Activated CD4-positive, alpha-beta T cell treated with anti-CD3 and anti-CD28 coated beads, Interleukin-2, Interleukin-6, amounts not matched to agents 100 ng/mL and 50 ng/mL, durations not matched to agents 16 hours and 8 hours (primary cell): ENCODE data around the gene HOXA9.

ENCODE experiments used
- DNase-seq: peaks from one replicate; pipeline ENCODE4 v3.0.0-alpha.2; 2020

Gene HOXA9

DNA sequence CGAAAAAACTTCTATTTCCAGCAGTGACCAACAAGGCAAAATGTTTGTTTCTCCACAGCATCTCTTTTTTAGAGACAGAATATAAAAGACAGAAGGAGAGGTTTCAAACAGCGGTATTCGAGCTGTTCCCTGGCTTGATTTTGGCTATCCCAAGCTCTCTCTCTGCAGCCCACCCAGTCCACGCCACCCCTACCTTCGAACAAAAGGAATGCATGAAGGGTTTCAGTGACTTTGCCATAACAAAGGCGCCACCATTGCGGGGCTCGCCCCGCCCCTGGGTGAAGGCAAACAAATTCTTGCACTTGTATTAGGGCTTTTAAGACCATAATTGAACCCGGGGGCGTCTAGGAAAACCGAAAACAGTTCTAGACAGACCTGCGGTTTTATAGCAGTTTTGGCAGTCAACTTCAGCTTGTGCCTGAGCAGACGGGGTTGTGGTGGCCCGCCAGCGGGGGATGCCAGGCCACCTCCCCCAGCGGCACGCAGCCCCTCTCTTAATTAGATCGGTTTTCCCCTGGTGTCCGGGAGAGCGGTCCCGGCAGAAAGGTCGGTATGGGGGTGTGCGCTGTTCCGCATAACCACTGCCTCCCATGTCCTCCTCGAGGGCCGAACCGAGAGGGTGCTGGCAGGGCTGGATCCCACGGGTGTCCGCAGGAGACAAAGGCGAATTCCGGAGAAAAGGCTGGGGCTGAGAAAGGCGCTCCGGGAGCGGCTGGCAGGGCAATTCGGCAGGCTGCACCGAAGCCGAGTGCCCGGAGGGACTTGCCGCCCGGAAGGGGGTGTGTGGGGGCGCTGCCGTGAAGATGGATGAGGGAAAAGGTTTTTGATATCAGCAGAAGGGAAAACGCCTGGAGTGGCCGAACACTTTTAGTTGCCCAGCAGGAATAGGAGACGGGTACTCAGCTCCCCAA is 22.4 kb upstream of the HOXA9 start:
- DNase-seq: no peak

- DNase-seq: no peak
Observed at GRCh38 chr7:27186668-27187474, 21.5 kb upstream of the HOXA9 start.

DNA sequence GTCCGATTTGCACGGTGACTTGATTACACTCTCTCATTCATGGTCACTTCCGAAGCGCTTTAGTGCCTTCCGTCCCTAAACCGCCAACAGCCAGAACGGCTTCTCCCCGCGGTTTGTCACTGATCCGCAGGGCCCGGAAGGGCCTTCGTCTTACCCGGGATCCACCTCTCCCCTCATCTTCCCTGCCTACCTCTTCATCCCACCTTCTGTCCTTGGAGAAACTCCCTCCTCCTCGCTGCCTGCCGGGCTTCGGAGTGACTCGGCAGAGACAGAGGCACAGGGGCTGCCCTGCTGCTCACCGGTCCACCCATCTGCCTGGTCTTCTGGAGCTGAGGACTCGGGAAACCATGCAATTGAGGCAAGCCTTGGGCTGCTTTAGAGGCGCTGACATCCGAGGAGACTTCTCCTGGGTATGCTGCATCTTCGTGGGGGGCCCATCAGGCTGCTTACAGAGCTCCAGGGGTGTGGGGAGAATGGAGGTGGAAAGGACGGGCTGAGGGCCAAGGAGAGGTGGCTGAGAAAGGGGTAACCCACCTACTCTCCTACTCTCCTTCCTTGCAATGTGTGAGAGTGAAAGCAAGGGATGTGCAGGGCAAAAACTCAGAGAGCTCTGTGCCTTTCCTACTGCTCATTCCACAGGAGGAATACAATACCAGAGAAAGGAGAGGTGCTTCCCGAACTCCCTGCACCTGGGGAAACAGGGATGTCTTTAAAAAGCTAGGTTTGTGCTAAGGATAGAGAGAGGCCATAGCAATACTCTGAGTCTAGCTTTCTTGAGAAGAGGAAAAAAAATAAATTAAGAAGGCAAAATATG is 20.7 kb upstream of the HOXA9 start:
- no peak for DNase-seq

GRCh38 chr7:27185013-27185853 is 19.9 kb upstream of the HOXA9 start, which contains the start of gene HOXA11:
Gene HOXA11 (minus strand): TSS chr7:27185232. CDS start chr7:27185144, 88 bp downstream.
- DNase-seq: no peak

DNA sequence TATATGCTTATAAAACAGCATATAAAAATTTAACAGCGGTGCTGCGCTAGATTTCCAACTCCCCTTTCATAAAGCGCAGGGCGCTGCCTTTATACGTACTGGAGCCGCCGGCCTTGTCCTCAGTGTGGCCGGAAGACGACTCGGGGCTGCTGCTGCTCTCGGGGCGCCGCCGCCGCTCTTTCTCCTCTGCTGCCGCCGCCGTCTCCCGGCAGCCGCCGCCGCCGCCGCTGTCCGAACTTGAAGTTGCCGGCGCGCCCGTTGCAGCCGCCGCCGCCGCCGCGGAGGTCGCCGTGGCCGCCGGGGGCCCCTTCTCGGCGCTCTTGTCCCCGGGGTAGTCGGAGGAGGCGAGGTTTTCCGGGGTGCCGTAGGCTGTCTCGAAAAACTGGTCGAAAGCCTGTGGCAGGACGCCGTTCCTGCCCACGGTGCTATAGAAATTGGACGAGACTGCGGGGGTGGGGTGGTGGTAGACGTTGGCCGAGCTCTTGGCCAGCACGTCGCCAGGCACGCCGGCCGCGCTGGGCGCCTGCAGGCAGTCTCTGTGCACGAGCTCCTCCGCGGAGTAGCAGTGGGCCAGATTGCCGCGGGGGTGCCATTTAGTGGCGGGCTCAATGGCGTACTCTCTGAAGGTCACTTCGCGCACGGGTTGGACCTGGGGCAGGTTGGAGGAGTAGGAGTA is 19.1 kb upstream of the HOXA9 start:
- DNase-seq: no peak

GRCh38 chr7:27183682-27184336 is 18.5 kb upstream of the HOXA9 start:
- DNase-seq: no peak

DNA sequence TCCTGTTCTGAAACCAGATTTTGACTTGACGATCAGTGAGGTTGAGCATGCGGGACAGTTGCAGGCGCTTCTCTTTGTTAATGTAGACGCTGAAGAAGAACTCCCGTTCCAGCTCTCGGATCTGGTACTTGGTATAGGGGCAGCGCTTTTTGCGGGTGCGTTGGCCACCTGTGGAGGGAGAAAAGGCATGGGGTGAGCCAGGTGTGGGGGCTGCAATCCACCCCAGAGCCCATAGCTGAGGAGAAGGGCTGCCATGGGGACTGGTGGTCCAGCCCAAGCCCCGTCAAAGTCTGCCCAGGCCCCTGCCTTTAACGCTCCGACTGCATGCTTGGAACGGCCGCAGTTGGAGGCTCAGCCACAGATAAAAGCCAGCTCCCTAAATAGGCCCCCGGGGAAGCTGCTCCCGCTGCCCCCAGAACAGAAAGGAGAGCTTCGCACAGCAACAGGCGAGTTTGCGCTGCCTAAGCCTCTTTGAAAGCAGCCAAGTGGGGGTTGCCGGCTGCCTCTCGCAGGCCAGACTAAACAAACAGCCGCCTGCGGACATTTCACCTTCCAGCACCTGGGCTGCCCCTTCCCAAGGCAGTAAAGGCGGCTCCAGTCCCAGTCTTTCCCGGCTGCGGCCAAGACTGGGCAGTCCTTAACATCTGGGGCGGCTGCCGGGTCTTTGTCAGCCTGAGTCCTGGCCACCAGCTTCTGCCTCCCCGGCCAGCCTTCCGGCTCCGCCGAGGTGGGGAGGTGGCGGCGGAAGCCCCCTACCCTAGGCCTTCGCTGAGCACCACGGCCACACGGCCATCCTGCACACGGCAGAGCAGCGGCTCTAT is 17.7 kb upstream of the HOXA9 start:
- no peak for DNase-seq

DNA sequence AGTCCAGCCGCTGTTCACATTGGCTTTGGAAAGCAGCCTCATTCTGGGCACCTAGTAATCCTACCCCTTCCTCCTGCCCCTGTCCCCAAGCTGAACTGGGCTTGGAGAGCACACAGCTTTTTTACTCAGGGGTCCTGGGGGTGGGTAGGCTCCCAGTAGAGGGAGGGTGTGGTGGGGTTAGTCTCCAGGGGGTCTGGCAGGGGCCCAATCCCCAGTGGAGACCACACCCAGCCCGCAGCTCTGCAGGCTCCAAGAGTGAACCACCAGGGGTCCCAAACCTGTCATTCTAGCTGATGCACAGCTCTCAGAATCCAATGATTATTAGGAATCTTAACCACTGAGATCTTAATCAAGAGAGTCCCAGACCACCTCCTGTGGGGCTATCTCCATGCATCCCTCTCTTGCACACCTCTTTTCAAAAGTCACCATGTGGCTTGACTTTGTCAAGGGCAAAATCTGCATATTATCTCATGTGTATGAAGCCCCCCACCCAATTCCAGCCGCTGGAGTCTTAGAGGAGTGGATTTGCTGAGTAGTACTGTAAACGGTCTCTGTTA is 17.0 kb upstream of the HOXA9 start:
- no peak for DNase-seq

GRCh38 chr7:27181795-27182275 is 16.5 kb upstream of the HOXA9 start:
- no peak for DNase-seq

DNA sequence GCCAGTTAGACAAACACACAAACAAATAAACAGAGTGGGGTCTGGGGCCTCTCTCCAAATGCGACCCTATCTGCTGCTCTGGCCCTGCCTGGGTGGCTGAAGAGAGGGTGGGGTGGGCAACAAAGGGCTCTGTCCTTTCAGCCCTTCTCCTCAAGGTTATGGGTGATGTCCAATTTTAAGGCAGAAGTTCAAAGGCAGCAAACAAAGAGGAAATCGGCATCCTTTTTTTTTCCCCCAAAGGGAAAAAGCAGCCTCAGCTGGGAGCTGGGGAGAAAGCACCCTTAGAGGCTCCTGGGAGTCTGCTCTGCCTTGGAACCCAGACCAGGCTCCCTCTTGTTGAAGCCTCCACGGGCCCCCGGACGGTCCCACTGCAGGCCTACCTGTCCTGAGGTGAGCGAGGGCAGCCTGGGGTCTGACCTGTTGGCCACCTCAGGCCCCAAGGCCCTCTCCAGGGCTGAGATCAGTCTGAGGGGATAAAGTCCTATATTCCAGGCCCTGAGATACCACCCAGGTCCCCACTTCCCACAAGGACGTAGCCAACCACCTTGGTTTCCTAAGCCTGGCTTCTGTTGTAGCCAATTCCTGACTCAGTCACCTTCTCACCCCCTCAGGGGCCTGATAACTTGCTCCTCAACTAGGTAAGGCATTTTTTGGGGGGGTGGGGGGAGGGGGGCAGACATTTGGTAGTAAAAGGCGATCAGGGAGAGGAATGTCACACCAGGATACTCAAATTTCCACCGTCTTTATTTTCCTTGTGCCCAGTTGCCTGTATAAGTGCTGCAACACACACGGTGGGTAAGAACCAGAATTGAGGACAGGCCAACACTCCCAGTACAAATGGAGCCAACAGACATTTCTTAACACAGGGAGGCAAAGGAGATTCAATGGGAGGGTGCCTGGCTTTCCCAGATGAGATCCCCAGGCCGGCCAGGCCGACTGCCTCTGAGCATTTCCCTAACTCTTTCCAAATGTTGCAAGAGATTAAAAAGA is 15.4 kb upstream of the HOXA9 start:
- DNase-seq: no peak

DNA sequence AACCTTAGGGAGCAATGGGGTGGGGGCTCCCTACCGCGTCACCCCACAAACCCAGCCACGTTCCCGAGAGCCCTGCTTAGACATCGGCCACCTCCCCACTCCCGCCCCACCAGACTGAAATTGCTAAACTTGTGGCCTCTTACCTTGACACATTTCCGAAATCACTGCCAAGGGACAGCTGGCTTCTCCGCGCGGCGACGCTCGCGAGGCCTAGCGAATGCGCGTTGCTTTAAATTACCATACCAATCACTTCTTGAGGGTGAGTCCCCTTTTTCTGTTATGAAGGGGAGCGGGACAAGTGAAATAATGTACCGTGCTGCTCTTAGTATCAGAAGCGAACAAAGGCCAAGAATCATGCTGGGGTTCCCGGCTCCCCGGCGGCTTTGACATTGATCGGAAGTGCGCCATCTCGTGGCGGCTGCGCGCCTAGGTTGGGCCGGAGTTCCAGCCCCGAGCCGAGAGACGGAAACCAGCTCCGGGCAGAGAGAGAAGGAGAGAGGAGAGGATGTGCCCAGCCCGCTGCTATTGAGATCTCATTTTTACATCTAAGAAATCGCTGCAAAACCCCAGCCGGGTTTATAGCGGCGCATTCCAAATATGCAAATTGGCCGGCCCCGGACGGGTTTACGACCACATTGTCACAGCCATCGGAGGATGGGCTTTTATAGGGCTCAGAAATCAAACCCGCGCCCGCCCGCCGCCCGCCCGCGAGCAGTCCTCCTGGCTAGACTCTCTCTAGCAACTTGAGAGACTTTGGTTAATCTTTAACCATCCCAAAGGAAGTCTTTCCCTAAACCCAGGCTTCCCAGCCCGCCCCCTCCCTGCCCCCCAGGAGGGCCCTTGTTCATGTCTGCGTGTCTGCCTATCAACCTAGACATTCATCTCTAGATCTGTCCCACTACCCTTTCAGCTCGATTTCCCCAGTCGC is 14.4 kb upstream of the HOXA9 start:
- peak; percentile 74 for DNase-seq

GRCh38 chr7:27179030-27179429 is 13.7 kb upstream of the HOXA9 start:
- no peak for DNase-seq

DNA sequence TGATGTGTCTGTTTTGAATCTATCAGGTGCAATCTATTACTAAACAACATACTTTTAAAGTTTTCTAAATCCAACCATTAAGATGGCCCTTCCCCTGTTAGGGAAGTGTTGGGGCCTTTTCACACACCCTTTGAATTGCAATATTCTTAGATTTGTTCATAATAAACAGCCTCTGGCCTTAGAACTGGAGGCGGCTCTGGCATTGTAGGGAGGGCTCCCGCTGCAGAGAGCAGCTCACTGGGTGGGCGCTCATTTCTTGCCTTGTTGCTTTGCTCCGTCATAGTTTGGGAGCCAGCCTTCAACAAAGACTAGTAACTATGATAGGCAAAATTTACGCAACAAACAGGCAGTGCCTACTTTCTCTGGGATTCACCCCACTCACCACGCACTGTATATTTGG is 13.0 kb upstream of the HOXA9 start:
- no peak for DNase-seq

- no peak for DNase-seq
Observed at GRCh38 chr7:27177795-27178320, 12.5 kb upstream of the HOXA9 start.

DNA sequence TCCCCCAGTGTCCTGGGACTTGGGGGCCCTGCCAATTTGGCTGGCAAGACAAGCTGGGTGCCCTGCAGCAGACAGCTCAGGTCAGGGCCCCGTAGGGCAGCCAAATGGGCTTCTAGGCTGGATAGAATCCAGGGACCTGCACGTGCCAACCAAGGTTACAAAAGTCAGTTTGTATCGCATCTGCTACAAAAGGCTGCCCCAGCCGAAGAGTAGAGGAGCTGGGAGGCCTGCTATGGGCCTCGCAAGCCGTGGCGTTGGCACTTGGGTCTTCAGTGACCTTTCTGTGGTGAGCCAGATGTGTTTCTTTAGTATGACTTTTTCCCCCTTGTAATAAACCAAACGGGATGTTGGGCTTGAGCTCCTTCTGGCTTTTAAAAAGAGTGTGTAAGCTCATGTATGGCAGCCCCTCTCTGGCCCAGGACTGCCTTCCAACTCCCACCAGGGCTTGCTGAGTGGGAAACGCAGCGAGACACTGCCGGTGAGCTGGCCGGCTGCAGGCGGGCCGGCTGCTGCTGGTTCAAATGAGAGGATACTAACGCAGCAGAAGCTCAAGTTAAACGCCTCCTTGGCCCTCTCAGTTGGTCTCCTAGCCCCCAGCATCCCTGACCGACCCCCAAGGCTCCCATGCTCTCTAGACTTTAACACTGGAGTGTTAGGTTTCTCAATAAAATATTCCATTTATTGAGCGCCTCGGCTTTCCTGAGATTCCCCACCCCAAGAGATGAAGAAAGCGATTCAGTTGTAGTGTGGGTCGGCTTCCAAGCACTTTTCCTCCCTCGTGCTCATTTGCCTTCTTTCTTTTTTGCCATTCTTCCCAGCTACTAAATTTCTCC is 11.8 kb upstream of the HOXA9 start:
- no peak for DNase-seq

- no peak for DNase-seq
Observed at GRCh38 chr7:27176524-27176845, 11.1 kb upstream of the HOXA9 start.
